CD14-positive monocyte (primary cell): ENCODE results near the gene LRRIQ1. TPM values are rescaled to one million over a fixed set of nuclear protein-coding genes. Genes with fewer than 3 reads are reported as not detected.

Experiments used
- DNase-seq, 3 donors: peaks; one replicate each; pipeline ENCODE4 v3.0.0-alpha.2; 2011 to 2022
- H2AFZ ChIP-seq: 2 replicates; pipeline ENCODE4 v1.6.0; 2012; ENCODE audit warnings: mild to moderate bottlenecking, low read depth, low read length, inconsistent platforms; ENCODE audit not compliant: insufficient read depth, poor library complexity, severe bottlenecking
- H3K27ac ChIP-seq, 2 donors: 1 replicate in 1 of 2; 2 replicates in 1 of 2; pipeline ENCODE4 v1.5.1; 2012 to 2013; ENCODE audit warnings: low read length in 2 of 2, control low read depth in 1 of 2, inconsistent platforms in 1 of 2, low read depth in 1 of 2, mild to moderate bottlenecking in 1 of 2
- H3K27me3 ChIP-seq, 2 donors: one replicate each; pipeline versions ENCODE4 v1.6.0 to v1.6.1; 2011 to 2013; ENCODE audit warnings: low read length in 2 of 2; ENCODE audit not compliant: control insufficient read depth in 2 of 2, insufficient read depth in 2 of 2
- H3K36me3 ChIP-seq, 2 donors: replicated peaks in 1 of 2; 1 replicate in 1 of 2; 2 replicates in 1 of 2; pipeline versions ENCODE4 v1.5.1 to v1.6.1; 2012 to 2013; ENCODE audit warnings: low read length in 2 of 2, control low read depth in 1 of 2, inconsistent platforms in 1 of 2, mild to moderate bottlenecking in 1 of 2; ENCODE audit not compliant: insufficient read depth in 2 of 2, control insufficient read depth in 1 of 2
- H3K4me1 ChIP-seq, 2 donors: 1 replicate in 1 of 2; 2 replicates in 1 of 2; pipeline versions ENCODE4 v1.5.1 to v1.6.1; 2012 to 2013; ENCODE audit warnings: low read length in 2 of 2, control low read depth in 1 of 2, inconsistent platforms in 1 of 2, mild to moderate bottlenecking in 1 of 2, moderate library complexity in 1 of 2; ENCODE audit not compliant: insufficient read depth in 2 of 2, control insufficient read depth in 1 of 2
- H3K4me2 ChIP-seq: replicated peaks from 2 replicates; pipeline ENCODE3; 2012; ENCODE audit warnings: low read length, moderate library complexity, mild to moderate bottlenecking; ENCODE audit not compliant: poor library complexity, severe bottlenecking; ENCODE audit errors: extremely low read depth
- H3K4me3 ChIP-seq, 3 experiments: fragments of 200-600 bp in 1 of 3; sonication (generic) in 1 of 3; replicated peaks in 1 of 3; 1 replicate in 2 of 3; 2 replicates in 1 of 3; pipeline ENCODE4 v1.5.1; 2011 to 2013; ENCODE audit warnings: low read length in 3 of 3, mild to moderate bottlenecking in 3 of 3, control low read depth in 2 of 3, low read depth in 2 of 3, inconsistent platforms in 1 of 3, moderate library complexity in 1 of 3
- H3K79me2 ChIP-seq: 2 replicates; pipeline ENCODE4 v1.6.0; 2012; ENCODE audit warnings: mild to moderate bottlenecking, control low read depth, inconsistent platforms, low read length, moderate library complexity; ENCODE audit not compliant: insufficient read depth
- H3K9ac ChIP-seq: 2 replicates; pipeline ENCODE4 v1.6.0; 2017; ENCODE audit warnings: low read length, mild to moderate bottlenecking; ENCODE audit not compliant: insufficient read depth, poor library complexity, severe bottlenecking
- H3K9me3 ChIP-seq, 2 donors: replicated peaks in 1 of 2; 1 replicate in 1 of 2; 2 replicates in 1 of 2; pipeline versions ENCODE4 v1.5.1 to v1.6.1; 2012 to 2013; ENCODE audit warnings: low read length in 2 of 2, control low read depth in 1 of 2; ENCODE audit not compliant: control insufficient read depth in 1 of 2, insufficient read depth in 1 of 2
- H4K20me1 ChIP-seq: 2 replicates; pipeline ENCODE4 v1.6.0; 2012; ENCODE audit warnings: mild to moderate bottlenecking, low read length, control low read depth, moderate library complexity; ENCODE audit not compliant: insufficient read depth
- H3K27ac Mint-ChIP-seq, 7 donors: one replicate each; pipeline ENCODE4 v1.8.0; 2020; ENCODE audit warnings: mild to moderate bottlenecking in 7 of 7, mixed read lengths in 7 of 7, moderate library complexity in 6 of 7, inconsistent platforms in 2 of 7
- H3K27me3 Mint-ChIP-seq, 3 donors: one replicate each; pipeline ENCODE4 v1.8.0; 2021 to 2022; ENCODE audit warnings: low read depth in 3 of 3, mild to moderate bottlenecking in 3 of 3, mixed read lengths in 3 of 3, moderate library complexity in 3 of 3, inconsistent platforms in 1 of 3
- H3K36me3 Mint-ChIP-seq, 2 donors: one replicate each; pipeline ENCODE4 v1.8.0; 2020; ENCODE audit warnings: mixed read lengths in 2 of 2, inconsistent platforms in 1 of 2, mild to moderate bottlenecking in 1 of 2
- H3K4me1 Mint-ChIP-seq: one replicate; pipeline ENCODE4 v1.8.0; 2020; ENCODE audit warnings: mild to moderate bottlenecking, mixed read lengths
- H3K4me3 Mint-ChIP-seq, 2 donors: one replicate each; pipeline ENCODE4 v1.8.0; 2020; ENCODE audit warnings: mild to moderate bottlenecking in 2 of 2, mixed read lengths in 2 of 2, moderate library complexity in 1 of 2
- H3K9me3 Mint-ChIP-seq, 7 donors: one replicate each; pipeline ENCODE4 v1.8.0; 2020 to 2022; ENCODE audit warnings: mixed read lengths in 7 of 7, mild to moderate bottlenecking in 6 of 7, moderate library complexity in 6 of 7, inconsistent platforms in 2 of 7
- CTCF ChIP-seq: fragments of 200-600 bp; IDR thresholded peaks from one replicate; pipeline ENCODE4 v1.8.0; 2022; ENCODE audit warnings: antibody characterized with exemption, mild to moderate bottlenecking
- WGBS: methylation state at CpG from one replicate; pipeline ENCODE4 v1.1.5; 2013; ENCODE audit warnings: missing lambda C conversion rate; ENCODE audit not compliant: insufficient coverage; 5-methylcytosine and 5-hydroxymethylcytosine counted together
- intact Hi-C, 2 donors: fragments of 100-400 bp; cut with micrococcal nuclease; formaldehyde crosslinking; loops; one replicate each; pipeline versions ENCODE4 v1.15.0 to v1.15.1; 2023
- polyA plus RNA-seq, 3 donors: library from polyadenylated mRNA; depleted of rRNA in 1 of 3; unstranded in 2 of 3; stranded (reverse) in 1 of 3; fragments of 300-500 nt in 2 of 3; fragments of >200 nt in 1 of 3; fragmentation: Illumina TruSeq in 2 of 3; gene quantifications; 1 replicate in 2 of 3; 2 replicates in 1 of 3; pipeline ENCODE4 v1.2.3, GENCODE V29; 2012 to 2021

LRRIQ1 gene
- polyA plus RNA-seq, 3 donors = not detected

GRCh38 chr12:85280984-85281630 is 245.0 kb downstream of the LRRIQ1 start:
- intact Hi-C loops = no loop called here
- Mint-ChIP-seq H3K27me3 (peaks cover 63 to 74% (median 69%) of the 10 kb centered on the region in 3 donors), H3K4me1 (peaks cover 9% of the 10 kb centered on the region), H3K9me3 (peaks cover 0 to 11% (median 7%) of the 10 kb centered on the region in 7 donors), H3K36me3 (peaks cover 0 to 3% of the 10 kb centered on the region in 2 donors), H3K4me3 (peak overlapping the region; percentile 62 to 91), H3K27ac (no peak overlapping the region)
- H3K9me3 ChIP-seq = peaks cover 0 to 21% of the 10 kb centered on the region in 2 donors
- 0% methylated on average over 1 of the region's 15 CpGs for WGBS
- no peaks in the 10 kb centered on the region for H3K79me2 ChIP-seq
- peaks cover 0 to 6% of the 10 kb centered on the region in 2 donors for H3K4me1 ChIP-seq
- H2AFZ ChIP-seq = peak overlapping the region; percentile 56
- DNase-seq = no peak
- TF ChIP-seq CTCF = no peak
- peaks cover 56 to 81% of the 10 kb centered on the region in 2 donors for H3K27me3 ChIP-seq
- H3K27ac ChIP-seq = no peak overlapping the region
- no peak overlapping the region for H3K9ac ChIP-seq
- H3K36me3 ChIP-seq = no peaks in the 10 kb centered on the region
- peak overlapping the region in 1 of 3 experiments; percentile 54 for H3K4me3 ChIP-seq
- peak overlapping the region; percentile 61 for H3K4me2 ChIP-seq
- H4K20me1 ChIP-seq = no peaks in the 10 kb centered on the region

- H3K36me3 ChIP-seq = no peaks in the 10 kb centered on the region
- no peak overlapping the region for H3K4me3 ChIP-seq
- no peak for DNase-seq
- Mint-ChIP-seq H3K27ac (no peak overlapping the region), H3K27me3 (peaks cover 57 to 69% (median 65%) of the 10 kb centered on the region in 3 donors), H3K4me1 (peaks cover 9% of the 10 kb centered on the region), H3K9me3 (peaks cover 0 to 11% (median 7%) of the 10 kb centered on the region in 7 donors), H3K4me3 (peak overlapping the region in 1 of 2 donors; percentile 91), H3K36me3 (peaks cover 0 to 3% of the 10 kb centered on the region in 2 donors)
- H4K20me1 ChIP-seq = no peaks in the 10 kb centered on the region
- H3K9ac ChIP-seq = no peak overlapping the region
- no peak overlapping the region for H2AFZ ChIP-seq
- 52% methylated on average over 3 of the region's 11 CpGs for WGBS
- H3K79me2 ChIP-seq = no peaks in the 10 kb centered on the region
- intact Hi-C loops = no loop called here
- H3K4me2 ChIP-seq = no peak overlapping the region
- peaks cover 50 to 77% of the 10 kb centered on the region in 2 donors for H3K27me3 ChIP-seq
- H3K4me1 ChIP-seq = peaks cover 0 to 6% of the 10 kb centered on the region in 2 donors
- peaks cover 0 to 21% of the 10 kb centered on the region in 2 donors for H3K9me3 ChIP-seq
- H3K27ac ChIP-seq = no peak overlapping the region
- TF ChIP-seq CTCF = no peak
Observed at GRCh38 chr12:85281636-85282312, 245.6 kb downstream of the LRRIQ1 start.
